Rectal smooth muscle tissue (tissue), 1 donor: ENCODE results near the gene TUBGCP2.
A peak's percentile ranks its signal among the peaks of the same experiment; 100 is the strongest.
"Not testable (repeated sequence)": the region's sequence is repeated elsewhere in the genome, so short reads cannot be mapped to it uniquely, and the experiment has no call there.

Experiments
- H3K27ac ChIP-seq: one replicate; pipeline ENCODE4 v1.7.0; 2013; ENCODE audit warnings: low read depth, low read length, inconsistent platforms
- H3K27me3 ChIP-seq: one replicate; pipeline ENCODE4 v1.7.0; 2013; ENCODE audit warnings: low read length; ENCODE audit not compliant: control insufficient read depth, insufficient read depth
- H3K36me3 ChIP-seq: one replicate; pipeline ENCODE4 v1.7.0; 2013; ENCODE audit warnings: low read length; ENCODE audit not compliant: control insufficient read depth, insufficient read depth
- H3K4me1 ChIP-seq: one replicate; pipeline ENCODE4 v1.7.0; 2013; ENCODE audit warnings: low read length; ENCODE audit not compliant: control insufficient read depth, insufficient read depth
- H3K4me3 ChIP-seq: one replicate; pipeline ENCODE4 v1.7.0; 2013; ENCODE audit warnings: low read length
- H3K9ac ChIP-seq: one replicate; pipeline ENCODE4 v1.7.0; 2013; ENCODE audit warnings: low read length

TUBGCP2 gene

DNA sequence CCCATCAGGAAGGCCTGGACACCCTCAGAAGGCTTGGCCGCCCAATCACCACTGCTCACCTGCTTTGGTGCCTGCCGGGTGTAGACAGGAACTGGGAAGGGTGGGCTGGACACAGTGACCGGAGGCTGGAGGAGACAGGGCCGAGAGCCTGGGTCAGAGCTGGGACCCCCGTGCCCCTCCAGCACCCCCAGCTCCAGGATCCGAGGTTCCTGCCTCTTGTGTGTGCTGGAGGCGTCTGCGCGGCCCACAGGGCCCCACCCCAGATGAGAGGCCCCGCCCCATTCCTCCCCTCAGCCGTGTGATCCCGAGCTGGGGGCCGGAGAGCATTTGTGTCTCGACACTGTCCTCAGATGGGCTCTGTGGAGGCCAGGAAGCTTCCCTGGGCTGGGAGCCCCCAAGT, 41.4 kb downstream of the TUBGCP2 start:
- H3K27ac ChIP-seq = no peak overlapping the region
- H3K27me3 ChIP-seq = no peaks in the 10 kb centered on the region
- H3K36me3 ChIP-seq = no peaks in the 10 kb centered on the region
- H3K9ac ChIP-seq = no peak overlapping the region
- H3K4me1 ChIP-seq = peaks cover 2% of the 10 kb centered on the region
- H3K4me3 ChIP-seq = no peak overlapping the region

DNA sequence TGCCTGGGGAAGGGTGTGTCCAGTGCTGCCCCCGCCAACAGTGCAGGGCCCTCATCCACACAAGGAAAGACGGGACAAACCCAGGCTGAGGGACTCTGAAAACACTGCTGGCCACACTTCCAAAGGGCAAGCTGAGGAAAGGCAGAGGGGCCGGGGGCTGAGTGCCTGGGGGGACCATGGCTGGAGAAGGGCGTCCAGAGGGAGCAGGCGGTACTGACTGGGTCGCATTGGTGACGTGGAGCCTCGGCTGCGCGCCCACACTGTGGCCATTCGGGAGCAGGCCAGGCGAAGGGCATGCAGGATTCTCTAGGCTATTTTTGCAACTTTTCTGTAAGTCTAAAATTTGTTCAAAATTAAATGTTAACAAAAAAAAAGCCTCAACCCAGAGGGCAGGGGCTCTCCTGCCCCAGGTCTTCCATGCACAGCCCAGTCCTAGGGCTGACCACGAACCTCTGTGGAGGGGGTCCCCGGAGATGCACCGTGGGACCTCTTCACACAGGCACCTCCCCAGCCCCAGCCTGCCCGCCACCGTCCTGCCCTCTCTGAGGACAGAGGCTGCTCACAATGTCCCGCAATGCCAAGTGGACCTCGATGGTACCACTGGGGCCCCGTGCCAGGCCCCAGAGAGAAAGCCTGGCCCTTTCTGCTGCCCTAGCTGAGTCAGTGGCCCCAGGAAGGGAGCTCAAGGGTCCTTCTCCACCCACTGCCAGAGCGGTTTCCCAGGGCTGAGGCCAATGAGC, 42.4 kb downstream of the TUBGCP2 start:
- Histone ChIP-seq H3K4me3 (no peak overlapping the region), H3K4me1 (peaks cover 3% of the 10 kb centered on the region), H3K36me3 (no peaks in the 10 kb centered on the region), H3K27me3 (no peaks in the 10 kb centered on the region), H3K9ac (no peak overlapping the region), H3K27ac (no peak overlapping the region)

DNA sequence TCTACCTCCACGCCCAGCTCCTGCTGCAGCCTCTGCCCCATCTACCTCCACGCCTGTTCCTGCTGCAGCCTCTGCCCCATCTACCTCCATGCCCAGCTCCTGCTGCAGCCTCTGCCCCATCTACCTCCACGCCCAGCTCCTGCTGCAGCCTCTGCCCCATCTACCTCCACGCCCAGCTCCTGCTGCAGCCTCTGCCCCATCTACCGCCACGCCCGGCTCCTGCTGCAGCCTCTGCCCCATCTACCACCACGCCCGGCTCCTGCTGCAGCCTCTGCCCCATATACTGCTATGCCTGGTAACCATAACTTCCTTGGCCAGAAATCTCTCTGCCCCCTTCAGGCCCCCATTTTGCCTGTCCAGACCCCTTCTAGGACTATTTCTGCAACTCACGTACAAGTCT, 43.6 kb downstream of the TUBGCP2 start:
- H3K27me3 ChIP-seq, H3K9ac ChIP-seq, H3K4me1 ChIP-seq, H3K4me3 ChIP-seq, H3K27ac ChIP-seq, H3K36me3 ChIP-seq: not testable (repeated sequence)

DNA sequence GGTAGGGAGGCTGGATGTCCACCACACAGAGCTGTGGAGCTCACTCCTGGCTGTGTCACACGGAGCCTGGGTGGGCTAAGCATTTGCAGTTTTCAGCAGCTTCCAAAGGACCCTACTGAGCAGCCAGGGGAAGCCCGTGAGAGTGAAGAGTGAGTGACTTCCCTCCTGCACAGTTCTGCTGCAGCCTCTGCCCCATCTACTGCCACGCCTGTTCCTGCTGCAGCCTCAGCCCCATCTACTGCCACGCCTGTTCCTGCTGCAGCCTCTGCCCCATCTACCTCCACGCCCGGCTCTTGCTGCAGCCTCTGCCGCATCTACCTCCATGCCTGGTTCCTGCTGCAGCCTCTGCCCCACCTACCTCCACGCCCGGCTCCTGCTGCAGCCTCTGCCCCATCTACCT, 44.2 kb downstream of the TUBGCP2 start:
- H3K36me3 ChIP-seq = no peaks in the 10 kb centered on the region
- H3K4me1 ChIP-seq = peaks cover 6% of the 10 kb centered on the region
- H3K9ac ChIP-seq = no peak overlapping the region
- no peaks in the 10 kb centered on the region for H3K27me3 ChIP-seq
- no peak overlapping the region for H3K27ac ChIP-seq
- no peak overlapping the region for H3K4me3 ChIP-seq

DNA sequence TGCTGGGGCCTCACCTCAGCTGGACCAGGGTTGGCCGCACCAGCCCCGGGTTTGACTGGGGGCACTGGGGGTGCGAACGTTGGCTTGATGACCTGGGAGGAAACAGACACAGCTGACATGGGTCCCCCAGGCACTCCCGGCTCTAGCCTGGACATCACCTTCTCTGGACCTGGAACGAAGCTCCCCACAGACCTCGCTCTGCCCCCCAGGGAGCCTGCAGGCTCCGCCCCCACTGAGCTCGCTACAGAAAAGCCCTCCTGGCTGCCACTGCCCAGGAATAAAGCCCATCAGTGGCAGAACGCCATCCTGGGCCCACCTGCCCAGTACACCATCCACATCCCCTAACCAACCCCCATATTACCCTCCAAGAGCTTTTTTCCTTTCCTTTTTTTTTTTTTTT, 45.0 kb downstream of the TUBGCP2 start:
- no peak overlapping the region for H3K4me3 ChIP-seq
- no peaks in the 10 kb centered on the region for H3K36me3 ChIP-seq
- H3K27ac ChIP-seq = no peak overlapping the region
- peaks cover 6% of the 10 kb centered on the region for H3K4me1 ChIP-seq
- H3K27me3 ChIP-seq = no peaks in the 10 kb centered on the region
- H3K9ac ChIP-seq = no peak overlapping the region

DNA sequence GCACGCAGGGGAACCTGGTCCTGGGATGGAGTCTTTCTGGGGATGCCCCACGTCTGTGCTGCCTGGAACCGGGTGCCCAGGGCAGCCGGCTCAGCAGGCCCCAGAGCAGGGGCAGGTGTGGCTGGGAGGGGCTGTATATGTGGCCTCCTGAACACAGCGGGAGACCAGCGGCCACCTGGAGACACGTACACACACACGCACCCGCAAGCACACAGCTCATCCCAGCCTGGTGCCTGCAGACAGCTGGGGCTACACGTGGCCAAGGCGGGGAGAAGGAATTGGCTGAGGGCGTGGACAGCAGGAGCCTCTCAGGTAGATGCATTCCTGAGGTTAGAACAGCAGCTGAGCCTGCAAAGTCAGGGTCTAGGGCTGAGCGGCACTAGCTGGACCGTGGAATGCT, 46.0 kb downstream of the TUBGCP2 start:
- no peak overlapping the region for H3K27ac ChIP-seq
- H3K9ac ChIP-seq = no peak overlapping the region
- H3K4me1 ChIP-seq = peaks cover 6% of the 10 kb centered on the region
- H3K27me3 ChIP-seq = no peaks in the 10 kb centered on the region
- no peaks in the 10 kb centered on the region for H3K36me3 ChIP-seq
- peak overlapping the region; percentile 22 for H3K4me3 ChIP-seq

DNA sequence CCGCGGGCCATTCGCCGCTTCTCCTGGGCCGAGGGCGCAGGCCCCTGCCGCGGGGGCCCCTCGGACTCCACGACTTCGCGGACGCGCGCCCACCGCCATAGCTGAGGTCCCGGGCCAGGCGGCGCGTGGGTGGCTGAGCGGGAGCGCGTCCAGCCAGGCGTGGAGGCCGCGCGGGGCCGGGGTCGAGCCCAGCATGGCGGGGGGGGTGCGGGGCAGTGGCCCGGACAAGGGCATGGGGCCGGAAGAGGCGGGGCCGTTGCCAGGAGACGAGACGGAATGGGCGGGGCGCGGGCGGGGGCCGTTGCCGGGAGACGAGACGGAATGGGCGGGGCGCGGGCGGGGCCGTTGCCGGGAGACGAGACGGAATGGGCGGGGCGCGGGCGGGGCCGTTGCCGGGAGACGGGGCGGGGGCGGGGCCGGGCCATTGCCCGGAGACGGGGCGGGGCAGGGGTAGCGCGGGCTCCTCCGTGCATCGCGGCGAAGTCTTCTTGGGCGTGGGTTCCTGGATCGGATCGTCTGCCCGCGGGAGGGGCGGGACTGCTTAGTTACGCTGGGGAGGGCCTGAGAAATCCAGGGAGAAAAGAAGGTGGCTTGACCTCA, 46.8 kb downstream of the TUBGCP2 start:
- peak overlapping the region; percentile 77 for H3K4me3 ChIP-seq
- no peak overlapping the region for H3K9ac ChIP-seq
- H3K27ac ChIP-seq = peak overlapping the region; percentile 83
- H3K36me3 ChIP-seq = no peaks in the 10 kb centered on the region
- H3K4me1 ChIP-seq = peaks cover 6% of the 10 kb centered on the region
- H3K27me3 ChIP-seq = no peaks in the 10 kb centered on the region

DNA sequence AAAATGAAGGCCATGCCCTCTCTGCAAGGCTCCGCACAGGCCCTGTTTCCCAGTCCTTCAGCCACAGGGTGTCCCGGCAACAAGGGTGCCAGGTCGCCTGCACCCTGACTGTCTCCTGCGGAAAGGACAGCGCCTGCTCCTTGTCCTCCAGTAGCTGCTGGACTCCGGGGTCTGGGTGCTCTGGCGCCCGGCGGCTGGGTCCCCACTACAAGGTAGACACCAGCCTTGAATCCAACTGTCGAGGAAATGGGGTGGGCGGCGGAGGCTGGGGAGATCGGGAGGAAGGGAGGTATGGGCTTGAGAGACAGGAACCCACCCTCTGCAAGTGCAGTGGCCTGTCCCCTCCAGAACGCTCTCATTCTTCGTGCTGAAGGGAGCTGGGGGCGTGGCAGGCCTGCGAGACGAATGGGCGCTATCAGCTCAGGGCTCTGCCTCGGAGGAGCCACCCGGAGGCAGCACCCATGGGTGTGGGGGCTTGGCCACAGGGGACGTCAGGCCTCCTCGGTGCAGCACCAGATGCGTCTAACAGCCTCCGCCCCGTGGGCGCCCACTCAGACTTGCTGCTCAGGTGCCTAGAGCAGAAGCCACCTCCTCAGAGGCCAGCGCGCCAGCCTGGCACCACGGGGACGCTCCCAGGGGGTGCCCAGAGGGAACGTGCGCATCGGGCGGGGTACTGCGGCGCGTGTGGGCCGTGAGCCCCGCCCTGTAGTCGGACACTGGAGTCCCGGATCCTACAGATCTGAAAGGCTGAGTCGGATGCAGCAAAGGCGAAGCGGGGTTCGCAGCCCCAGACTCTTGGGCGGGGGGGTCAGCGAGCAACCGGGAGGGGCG, 47.6 kb downstream of the TUBGCP2 start:
- Histone ChIP-seq H3K9ac (no peak overlapping the region), H3K4me3 (peak overlapping the region; percentile 77), H3K36me3 (no peaks in the 10 kb centered on the region), H3K27ac (peak overlapping the region; percentile 83), H3K27me3 (no peaks in the 10 kb centered on the region), H3K4me1 (peaks cover 6% of the 10 kb centered on the region)

DNA sequence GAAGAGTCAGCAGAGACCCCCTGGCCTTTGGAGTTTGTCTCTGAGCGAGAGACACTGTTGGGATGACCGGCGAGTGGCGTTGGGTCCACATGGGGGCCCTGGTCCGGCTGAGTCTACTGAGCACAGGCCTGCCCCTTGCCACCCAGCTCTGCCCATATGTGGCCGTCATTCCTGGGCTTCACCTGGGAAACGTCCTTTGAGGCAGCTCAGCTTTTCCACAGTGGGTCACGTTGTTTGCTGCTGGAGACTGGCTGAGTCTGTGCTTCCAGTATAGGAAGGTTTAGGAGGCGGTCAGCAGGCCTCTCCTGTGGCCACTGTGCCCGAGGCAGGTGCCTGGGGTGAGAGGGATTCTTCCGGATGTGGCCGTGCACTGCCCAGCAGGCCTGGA, 49.1 kb downstream of the TUBGCP2 start:
- Histone ChIP-seq H3K4me1 (peaks cover 6% of the 10 kb centered on the region), H3K36me3 (no peaks in the 10 kb centered on the region), H3K27me3 (no peaks in the 10 kb centered on the region), H3K27ac (no peak overlapping the region), H3K4me3 (no peak overlapping the region), H3K9ac (no peak overlapping the region)

DNA sequence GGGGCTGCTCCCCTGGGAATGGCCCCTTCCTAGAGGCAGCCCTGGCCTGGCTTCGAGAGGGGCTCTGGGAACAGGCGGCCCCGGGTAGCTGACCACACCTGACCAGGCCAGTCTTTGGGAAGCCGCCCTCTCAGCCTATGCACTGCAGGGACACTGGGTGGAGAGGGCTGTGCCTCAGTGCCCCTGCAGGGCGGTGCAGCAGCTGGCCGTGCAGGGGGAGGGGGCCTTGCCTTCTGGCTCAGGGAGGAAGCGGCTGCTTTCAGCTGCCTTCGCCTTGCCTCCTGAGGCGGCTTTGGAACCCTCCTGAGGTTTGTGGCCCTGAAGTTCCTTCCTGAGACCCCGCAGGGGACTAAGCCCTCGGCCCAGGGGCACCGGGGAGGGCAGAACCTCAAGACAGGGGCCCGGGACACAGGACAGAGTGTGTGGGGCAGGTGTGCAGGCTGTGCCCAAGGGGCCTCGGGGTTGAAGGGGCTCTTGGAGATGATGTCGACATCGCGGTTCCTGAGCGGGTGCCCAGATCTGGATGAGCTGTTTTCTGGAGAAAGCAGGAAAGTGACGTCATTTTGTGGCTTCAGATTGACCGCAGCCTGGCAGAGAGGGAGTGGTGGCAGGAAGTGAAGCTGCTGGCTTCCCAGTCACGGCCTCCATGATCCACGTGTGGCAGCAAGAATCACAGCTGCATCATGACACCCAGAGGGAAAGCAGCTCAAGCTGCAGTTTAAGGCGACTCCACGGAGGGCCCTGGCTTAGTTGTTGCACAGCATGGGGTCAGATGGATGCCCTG, 49.7 kb downstream of the TUBGCP2 start:
- Histone ChIP-seq H3K4me1 (peaks cover 6% of the 10 kb centered on the region), H3K9ac (no peak overlapping the region), H3K27me3 (no peaks in the 10 kb centered on the region), H3K27ac (no peak overlapping the region), H3K36me3 (no peaks in the 10 kb centered on the region), H3K4me3 (no peak overlapping the region)

DNA sequence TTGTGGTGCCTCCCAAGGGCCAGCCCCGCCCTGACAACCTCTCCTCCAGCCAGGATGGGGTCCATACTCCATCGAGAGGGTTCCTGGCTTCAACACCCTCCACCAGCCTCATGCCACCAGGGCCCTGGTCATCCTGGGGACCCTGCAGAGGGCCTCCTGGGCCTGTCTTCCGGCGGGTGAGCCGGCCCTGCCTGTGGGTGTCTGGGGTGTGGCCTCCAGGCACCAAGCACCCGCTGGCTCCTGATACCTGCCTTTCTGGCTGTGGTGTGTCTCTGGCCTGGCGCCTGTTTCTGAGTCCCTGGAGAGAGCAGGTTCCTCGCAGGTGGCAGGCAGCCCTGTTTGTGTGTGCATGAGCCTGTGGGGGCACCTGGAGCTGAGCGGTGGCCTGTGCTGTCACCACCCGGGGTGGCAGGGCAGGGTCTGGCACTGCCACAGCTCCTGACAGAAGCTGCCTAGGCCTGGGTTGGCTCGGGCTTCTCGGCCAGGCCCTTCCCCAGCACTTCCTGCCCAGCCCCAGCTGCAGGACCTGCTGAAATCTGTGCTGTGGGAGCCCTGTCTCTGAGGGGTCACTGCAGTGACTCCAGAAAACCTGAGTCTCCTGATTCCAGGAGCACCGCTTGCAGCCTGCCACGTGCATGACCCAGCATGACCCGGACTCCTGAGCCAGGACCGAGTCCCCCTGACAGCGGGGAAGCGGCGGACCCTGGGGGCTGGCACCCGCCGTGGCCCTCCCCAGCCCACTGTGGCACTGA, 50.4 kb downstream of the TUBGCP2 start:
- Histone ChIP-seq H3K4me1 (peaks cover 6% of the 10 kb centered on the region), H3K27me3 (no peaks in the 10 kb centered on the region), H3K4me3 (no peak overlapping the region), H3K36me3 (no peaks in the 10 kb centered on the region), H3K27ac (no peak overlapping the region), H3K9ac (no peak overlapping the region)
